Ishikawa (cell line): ENCODE measurements around the gene C20orf173.

Experiments used
- CEBPB ChIP-seq: IDR thresholded peaks from 2 replicates; pipeline ENCODE4 v1.6.1; 2012
- CREB1 ChIP-seq: IDR thresholded peaks from 2 replicates; pipeline ENCODE4 v1.6.1; 2012; ENCODE audit warnings: low read depth
- EGR1 ChIP-seq: IDR thresholded peaks from 2 replicates; pipeline ENCODE4 v1.6.1; 2012
- EP300 ChIP-seq: IDR thresholded peaks from 2 replicates; pipeline ENCODE4 v1.6.1; 2012; ENCODE audit warnings: borderline replicate concordance
- FOXM1 ChIP-seq: IDR thresholded peaks from 2 replicates; pipeline ENCODE4 v1.6.1; 2012; ENCODE audit warnings: low read depth, borderline replicate concordance
- NFIC ChIP-seq: IDR thresholded peaks from 2 replicates; pipeline ENCODE4 v1.6.1; 2012
- RAD21 ChIP-seq: IDR thresholded peaks from 2 replicates; pipeline ENCODE4 v1.6.1; 2012; ENCODE audit warnings: low read depth
- REST ChIP-seq: IDR thresholded peaks from 2 replicates; pipeline ENCODE4 v1.6.1; 2012; ENCODE audit warnings: low read depth, mild to moderate bottlenecking
- TAF1 ChIP-seq: IDR thresholded peaks from 2 replicates; pipeline ENCODE4 v1.6.1; 2012; ENCODE audit warnings: low read depth, mild to moderate bottlenecking
- TCF12 ChIP-seq: IDR thresholded peaks from 2 replicates; pipeline ENCODE4 v1.6.1; 2012; ENCODE audit warnings: low read depth
- TEAD4 ChIP-seq: IDR thresholded peaks from 2 replicates; pipeline ENCODE4 v1.6.1; 2012
- USF1 ChIP-seq: IDR thresholded peaks from 2 replicates; pipeline ENCODE4 v1.6.1; 2012
- YY1 ChIP-seq: IDR thresholded peaks from 2 replicates; pipeline ENCODE4 v1.6.1; 2012; ENCODE audit warnings: low read depth
- ZBTB7A ChIP-seq: IDR thresholded peaks from 2 replicates; pipeline ENCODE4 v1.6.1; 2012; ENCODE audit warnings: low read depth
- TF ChIP-seq, protein P1 (sequence below): IDR thresholded peaks from 2 replicates; pipeline ENCODE4 v1.6.1; 2012

C20orf173 gene

GRCh38 chr20:35514371-35514932, 15.0 kb downstream of the C20orf173 start:
- TF ChIP-seq, protein P1, sequence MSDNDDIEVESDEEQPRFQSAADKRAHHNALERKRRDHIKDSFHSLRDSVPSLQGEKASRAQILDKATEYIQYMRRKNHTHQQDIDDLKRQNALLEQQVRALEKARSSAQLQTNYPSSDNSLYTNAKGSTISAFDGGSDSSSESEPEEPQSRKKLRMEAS: no peak
- TF ChIP-seq CREB1 (no peak), NFIC (no peak), CEBPB (no peak), TEAD4 (no peak), EGR1 (no peak)

DNA sequence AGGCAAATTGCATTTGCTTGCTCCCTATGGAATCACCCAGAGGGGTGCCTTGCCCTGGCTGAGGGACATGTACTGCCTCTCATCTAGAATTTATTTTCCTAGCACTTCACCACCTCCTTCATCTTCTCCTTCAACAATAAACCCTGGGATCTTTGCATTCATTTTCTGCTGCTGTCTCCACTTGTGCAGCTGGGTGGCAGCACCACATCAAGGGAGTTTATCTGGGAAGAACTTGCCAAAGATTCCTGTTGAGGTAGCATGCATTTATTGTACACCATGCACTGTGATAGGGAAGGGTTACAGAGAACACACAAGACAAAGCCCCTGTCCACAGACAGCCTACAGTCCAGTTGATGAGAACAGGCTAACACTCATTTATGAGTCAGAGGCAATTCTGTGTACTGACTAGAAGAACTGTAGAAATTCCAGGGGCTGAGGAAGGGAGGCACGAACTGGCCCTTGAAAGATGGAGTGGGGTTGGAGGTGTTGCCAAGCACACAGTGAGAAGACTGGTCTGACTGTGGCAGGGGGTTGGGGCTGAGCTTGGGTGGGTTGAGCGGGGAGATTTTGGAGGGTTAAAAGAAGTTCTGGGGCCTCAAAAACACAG, 17.5 kb downstream of the C20orf173 start:
- no peak for TF ChIP-seq ZBTB7A
- no peak for TF ChIP-seq TAF1
- TF ChIP-seq RAD21: peak; percentile 81
- TF ChIP-seq CEBPB: no peak
- TF ChIP-seq, protein P1: no peak
- no peak for TF ChIP-seq CREB1
- no peak for TF ChIP-seq EP300
- TF ChIP-seq TCF12: no peak

- TF ChIP-seq NFIC (no peak), TEAD4 (no peak), ZBTB7A (no peak), EGR1 (no peak), FOXM1 (no peak), USF1 (no peak), TCF12 (no peak), RAD21 (no peak), CEBPB (no peak), EP300 (no peak), TAF1 (no peak), REST (no peak), YY1 (no peak), CREB1 (no peak)
- TF ChIP-seq, protein P1: no peak
Observed at GRCh38 chr20:35510951-35511735, 18.3 kb downstream of the C20orf173 start.

DNA sequence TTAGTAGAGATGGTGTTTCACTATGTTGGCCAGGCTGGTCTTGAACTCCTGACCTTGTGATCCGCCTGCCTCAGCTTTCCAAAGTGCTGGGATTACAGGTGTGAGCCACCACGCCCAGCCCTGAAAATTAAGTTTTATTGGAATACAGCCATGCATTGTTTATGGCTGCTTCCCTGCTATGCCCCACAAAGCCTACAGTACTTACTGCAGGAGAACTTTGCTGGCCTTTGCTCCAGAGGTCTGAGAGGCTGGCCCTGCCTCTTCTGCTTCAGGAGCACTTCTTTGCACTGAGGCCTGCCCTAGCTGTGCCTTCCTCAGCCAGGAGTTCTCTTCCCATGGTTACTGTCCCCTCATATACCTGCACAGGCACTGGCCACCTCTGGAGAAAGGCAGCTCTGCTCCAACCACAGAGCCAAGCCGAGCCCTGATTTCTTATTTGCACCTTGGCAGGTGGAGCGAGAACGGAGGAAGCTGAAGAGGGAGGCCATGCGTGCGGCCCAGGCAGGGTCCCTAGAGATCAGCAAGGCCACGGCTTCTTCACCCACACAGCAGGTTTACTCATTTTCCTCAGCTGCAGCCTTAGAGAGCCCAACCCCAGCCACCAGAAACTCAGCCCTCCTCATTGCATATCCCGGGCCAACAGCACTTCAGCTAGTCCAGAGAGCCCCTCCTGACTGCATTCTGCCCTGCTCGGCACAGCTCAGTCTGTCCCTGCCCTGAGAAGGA, 20.8 kb downstream of the C20orf173 start:
- TF ChIP-seq FOXM1 (no peak), NFIC (0 out of 2 replicates have a peak, but pooled peaks have one; percentile 16), TEAD4 (no peak), TCF12 (no peak)
- TF ChIP-seq, protein P1: no peak

DNA sequence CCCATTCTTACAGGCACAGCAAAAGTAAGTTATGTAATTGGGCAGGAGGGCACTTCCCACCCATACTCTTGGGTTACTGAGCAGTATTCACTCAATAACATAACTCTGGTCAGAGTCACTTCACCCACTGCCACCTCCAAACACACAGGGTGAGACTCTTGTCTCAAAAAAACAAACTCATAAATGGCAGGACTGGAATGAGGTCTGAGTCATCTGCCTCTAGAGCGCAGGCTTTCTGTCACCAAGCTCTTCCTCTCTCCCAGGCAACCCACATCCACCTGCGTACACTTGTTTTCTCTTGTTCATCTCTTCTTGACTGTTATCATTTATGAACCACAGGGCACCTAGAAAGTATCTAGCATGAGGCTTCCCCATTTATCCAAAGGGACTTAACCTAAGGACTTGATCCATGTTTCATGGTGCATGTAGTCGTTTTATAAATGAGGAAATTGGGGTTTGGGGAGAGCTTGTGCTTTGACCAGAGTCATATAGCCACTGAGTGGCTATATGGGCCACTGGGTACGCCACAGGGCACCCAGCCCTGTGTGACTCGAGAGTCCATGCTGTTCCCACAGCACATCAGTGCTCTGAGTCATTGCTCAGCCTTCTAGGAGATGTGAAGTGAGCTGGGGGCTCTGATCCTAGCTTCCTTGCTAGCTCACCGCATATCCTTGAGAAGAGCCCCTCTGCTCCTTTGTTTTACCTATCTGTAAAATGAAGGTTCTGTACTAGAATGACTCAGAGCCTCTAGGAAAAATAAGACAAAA, 22.4 kb downstream of the C20orf173 start:
- no peak for TF ChIP-seq RAD21
- no peak for TF ChIP-seq ZBTB7A
- TF ChIP-seq YY1: no peak

DNA sequence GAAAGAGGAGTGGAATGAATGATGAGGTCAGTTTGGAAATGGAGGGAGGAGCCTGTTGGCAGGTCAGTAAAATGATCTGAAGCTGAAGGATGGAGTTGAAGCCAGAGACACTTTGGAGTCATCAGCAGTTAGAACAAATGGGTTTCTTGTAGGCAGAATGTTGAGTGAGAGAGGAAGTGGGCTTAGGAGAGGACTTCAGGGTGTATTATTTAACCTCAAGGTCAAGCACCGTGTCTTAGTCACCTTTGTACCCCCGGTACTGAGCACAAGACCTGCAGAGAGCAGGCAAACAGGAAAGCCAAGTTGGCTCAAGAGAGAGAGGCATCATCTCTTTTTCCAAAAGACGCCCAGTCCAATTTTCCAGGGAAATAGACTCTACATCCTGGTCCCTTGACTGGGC, 23.3 kb downstream of the C20orf173 start:
- TF ChIP-seq REST (no peak), RAD21 (no peak)
- TF ChIP-seq, protein P1: no peak
